NB4 (cell line): ENCODE measurements around the gene MRPS15.
"Not testable (repeated sequence)": the region's sequence is repeated elsewhere in the genome, so short reads cannot be mapped to it uniquely, and the experiment has no call there.

ENCODE experiments used
- DNase-seq: peaks from one replicate; pipeline ENCODE4 v3.0.0; 2010; ENCODE audit warnings: low read depth
- H3K4me3 ChIP-seq: one replicate; pipeline ENCODE4 v1.5.1; 2011; ENCODE audit warnings: mild to moderate bottlenecking, low read depth, low read length, moderate library complexity
- CTCF ChIP-seq: IDR thresholded peaks from one replicate; pipeline ENCODE4 v1.5.1; 2012; ENCODE audit warnings: low read depth, low read length
- MAX ChIP-seq: IDR thresholded peaks from 2 replicates; pipeline ENCODE4 v1.6.1; 2011; ENCODE audit warnings: low read depth, low read length
- MYC ChIP-seq: IDR thresholded peaks from 2 replicates; pipeline ENCODE4 v1.6.1; 2011; ENCODE audit warnings: low read depth, low read length
- POLR2A ChIP-seq: IDR thresholded peaks from 2 replicates; pipeline ENCODE4 v1.6.1; 2011; ENCODE audit warnings: mild to moderate bottlenecking; ENCODE audit not compliant: insufficient read length; ENCODE audit errors: extremely low read depth

MRPS15 gene

GRCh38 chr1:36494971-36495370 lies 30.8 kb upstream of the MRPS15 start:
- TF ChIP-seq MAX (no peak), MYC (no peak), POLR2A (no peak), CTCF (no peak)
- no peak for DNase-seq
- no peak overlapping the region for H3K4me3 ChIP-seq

GRCh38 chr1:36493524-36493923 lies 29.3 kb upstream of the MRPS15 start:
- TF ChIP-seq POLR2A (no peak), CTCF (no peak), MYC (no peak)
- DNase-seq: no peak

GRCh38 chr1:36492491-36492890 lies 28.3 kb upstream of the MRPS15 start:
- DNase-seq: no peak
- TF ChIP-seq MYC: no peak
- no peak for TF ChIP-seq MAX
- TF ChIP-seq POLR2A: no peak
- TF ChIP-seq CTCF: no peak
- H3K4me3 ChIP-seq: no peak overlapping the region

More at GRCh38 chr1:36493524-36493923, 29.3 kb upstream of the MRPS15 start:
- no peak overlapping the region for H3K4me3 ChIP-seq

- not testable (repeated sequence) for H3K4me3 ChIP-seq, DNase-seq
These were observed 25.3 kb upstream of the MRPS15 start for GRCh38 chr1:36489258-36490051.

GRCh38 chr1:36487906-36488305 lies 23.7 kb upstream of the MRPS15 start:
- TF ChIP-seq MYC (no peak), POLR2A (no peak), MAX (no peak), CTCF (no peak)
- no peak overlapping the region for H3K4me3 ChIP-seq
- no peak for DNase-seq

GRCh38 chr1:36487336-36487725 lies 23.1 kb upstream of the MRPS15 start:
- H3K4me3 ChIP-seq, DNase-seq: not testable (repeated sequence)

GRCh38 chr1:36486439-36487335 lies 22.5 kb upstream of the MRPS15 start:
- DNase-seq: peak; percentile 94
- TF ChIP-seq MAX (peak; percentile 42; the same call in 1 of the 2 replicates), POLR2A (no peak), MYC (0 out of 2 replicates have a peak, but pooled peaks have one; percentile 39), CTCF (no peak)
- peak overlapping the region; percentile 38 for H3K4me3 ChIP-seq
